Peyer's patch (tissue), 4 donors: ENCODE results near the gene TET1.

Experiments used
- POLR2A ChIP-seq, 2 donors: fragments of 450-650 bp; IDR thresholded peaks; one replicate each; pipeline ENCODE4 v1.5.1; 2017; ENCODE audit warnings: antibody characterized with exemption in 2 of 2, mild to moderate bottlenecking in 2 of 2, moderate library complexity in 2 of 2
- TF ChIP-seq, protein P1 (sequence below), 6 experiments: fragments of 450-650 bp in 4 of 6; fragments of 200-600 bp in 2 of 6; sonication (generic) in 1 of 6; IDR thresholded peaks; one replicate each; pipeline ENCODE4 v1.5.1; 2017 to 2019; ENCODE audit warnings: antibody characterized with exemption in 6 of 6, mild to moderate bottlenecking in 3 of 6, moderate library complexity in 1 of 6

DNA sequence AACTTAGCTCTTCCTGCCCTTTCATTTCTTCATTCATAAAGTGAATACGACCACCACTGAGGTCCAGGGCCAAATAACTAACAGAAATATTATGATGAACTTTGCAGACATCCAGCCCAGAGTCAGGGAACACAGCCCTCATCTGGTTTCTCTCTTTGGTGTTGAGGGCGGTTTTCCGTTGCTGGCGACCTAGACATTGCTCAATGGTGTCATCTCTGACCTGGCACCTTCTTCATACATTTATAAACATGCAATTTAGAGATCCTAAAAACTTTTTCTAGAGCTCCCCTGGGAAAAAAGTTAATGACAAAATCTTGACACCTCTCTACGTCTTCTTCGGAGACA, 324 bp upstream of the TET1 start:
- TF ChIP-seq, protein P1, sequence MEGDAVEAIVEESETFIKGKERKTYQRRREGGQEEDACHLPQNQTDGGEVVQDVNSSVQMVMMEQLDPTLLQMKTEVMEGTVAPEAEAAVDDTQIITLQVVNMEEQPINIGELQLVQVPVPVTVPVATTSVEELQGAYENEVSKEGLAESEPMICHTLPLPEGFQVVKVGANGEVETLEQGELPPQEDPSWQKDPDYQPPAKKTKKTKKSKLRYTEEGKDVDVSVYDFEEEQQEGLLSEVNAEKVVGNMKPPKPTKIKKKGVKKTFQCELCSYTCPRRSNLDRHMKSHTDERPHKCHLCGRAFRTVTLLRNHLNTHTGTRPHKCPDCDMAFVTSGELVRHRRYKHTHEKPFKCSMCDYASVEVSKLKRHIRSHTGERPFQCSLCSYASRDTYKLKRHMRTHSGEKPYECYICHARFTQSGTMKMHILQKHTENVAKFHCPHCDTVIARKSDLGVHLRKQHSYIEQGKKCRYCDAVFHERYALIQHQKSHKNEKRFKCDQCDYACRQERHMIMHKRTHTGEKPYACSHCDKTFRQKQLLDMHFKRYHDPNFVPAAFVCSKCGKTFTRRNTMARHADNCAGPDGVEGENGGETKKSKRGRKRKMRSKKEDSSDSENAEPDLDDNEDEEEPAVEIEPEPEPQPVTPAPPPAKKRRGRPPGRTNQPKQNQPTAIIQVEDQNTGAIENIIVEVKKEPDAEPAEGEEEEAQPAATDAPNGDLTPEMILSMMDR (IDR thresholded peaks at IDR 0.05), result no peak
- TF ChIP-seq POLR2A (IDR thresholded peaks at IDR 0.05), result no peak
